Measurements from ENCODE around the gene FLII.
"Not testable (repeated sequence)": the region's sequence is repeated elsewhere in the genome, so short reads cannot be mapped to it uniquely, and the experiment has no call there.

FLII gene

GRCh38 chr17:18258356-18259038, at the start of gene FLII:
FLII (minus strand) TSS chr17:18258738; CDS start chr17:18258690, 48 bp downstream.
- H3K4me1 ChIP-seq (ENCODE audit: control insufficient read depth, insufficient read depth, low read length), result peaks cover 23% of the 10 kb centered on the region
- no peaks in the 10 kb centered on the region for H3K27me3 ChIP-seq (ENCODE audit: control insufficient read depth, insufficient read depth, low read length)
- no peaks in the 10 kb centered on the region for H3K9me3 ChIP-seq (ENCODE audit: control insufficient read depth, insufficient read depth, low read depth, low read length)
- H3K36me3 ChIP-seq (ENCODE audit: control insufficient read depth, insufficient read depth, low read length), result peaks cover 40% of the 10 kb centered on the region
- peak within 1 kb of the TSS; percentile 80 for H3K27ac ChIP-seq (ENCODE audit: low read depth, low read length)
- H3K4me3 ChIP-seq (ENCODE audit: low read depth, low read length), result peak within 1 kb of the TSS; percentile 85
- peak within 1 kb of the TSS; percentile 87 for H3K9ac ChIP-seq (ENCODE audit: low read length)

- H3K27ac ChIP-seq (ENCODE audit: low read depth, low read length); H3K9me3 ChIP-seq (ENCODE audit: control insufficient read depth, insufficient read depth, low read depth, low read length); H3K27me3 ChIP-seq (ENCODE audit: control insufficient read depth, insufficient read depth, low read length); H3K9ac ChIP-seq (ENCODE audit: low read length); H3K4me1 ChIP-seq (ENCODE audit: control insufficient read depth, insufficient read depth, low read length); H3K4me3 ChIP-seq (ENCODE audit: low read depth, low read length): not testable (repeated sequence)
- peaks cover 83% of the 10 kb centered on the region for H3K36me3 ChIP-seq (ENCODE audit: control insufficient read depth, insufficient read depth, low read length)
Measured at GRCh38 chr17:18303206-18303605, 44.7 kb upstream of the FLII start.

- no peaks in the 10 kb centered on the region for H3K4me1 ChIP-seq (ENCODE audit: control insufficient read depth, insufficient read depth, low read length)
- no peak overlapping the region for H3K27ac ChIP-seq (ENCODE audit: low read depth, low read length)
- no peak overlapping the region for H3K9ac ChIP-seq (ENCODE audit: low read length)
- H3K9me3 ChIP-seq (ENCODE audit: control insufficient read depth, insufficient read depth, low read depth, low read length), result no peaks in the 10 kb centered on the region; the same call in 1 of the 2 replicates
- H3K27me3 ChIP-seq (ENCODE audit: control insufficient read depth, insufficient read depth, low read length), result no peaks in the 10 kb centered on the region
- H3K4me3 ChIP-seq (ENCODE audit: low read depth, low read length), result no peak overlapping the region
- H3K36me3 ChIP-seq (ENCODE audit: control insufficient read depth, insufficient read depth, low read length), result peaks cover 71% of the 10 kb centered on the region
Measured at GRCh38 chr17:18300725-18301480, 42.4 kb upstream of the FLII start.

- H3K27ac ChIP-seq (ENCODE audit: low read depth, low read length); H3K9ac ChIP-seq (ENCODE audit: low read length); H3K4me3 ChIP-seq (ENCODE audit: low read depth, low read length); H3K9me3 ChIP-seq (ENCODE audit: control insufficient read depth, insufficient read depth, low read depth, low read length); H3K27me3 ChIP-seq (ENCODE audit: control insufficient read depth, insufficient read depth, low read length); H3K4me1 ChIP-seq (ENCODE audit: control insufficient read depth, insufficient read depth, low read length): not testable (repeated sequence)
- H3K36me3 ChIP-seq (ENCODE audit: control insufficient read depth, insufficient read depth, low read length), result peaks cover 67% of the 10 kb centered on the region
Measured at GRCh38 chr17:18298061-18298460, 39.5 kb upstream of the FLII start.

GRCh38 chr17:18291718-18292540, 33.4 kb upstream of the FLII start:
- Histone ChIP-seq H3K36me3 (ENCODE audit: control insufficient read depth, insufficient read depth, low read length) (peaks cover 81% of the 10 kb centered on the region), H3K4me1 (ENCODE audit: control insufficient read depth, insufficient read depth, low read length) (no peaks in the 10 kb centered on the region), H3K4me3 (ENCODE audit: low read depth, low read length) (no peak overlapping the region)

GRCh38 chr17:18285296-18285695, 26.8 kb upstream of the FLII start:
- Histone ChIP-seq H3K27me3 (ENCODE audit: control insufficient read depth, insufficient read depth, low read length) (no peaks in the 10 kb centered on the region), H3K9me3 (ENCODE audit: control insufficient read depth, insufficient read depth, low read depth, low read length) (no peaks in the 10 kb centered on the region), H3K4me1 (ENCODE audit: control insufficient read depth, insufficient read depth, low read length) (no peaks in the 10 kb centered on the region), H3K27ac (ENCODE audit: low read depth, low read length) (no peak overlapping the region), H3K4me3 (ENCODE audit: low read depth, low read length) (no peak overlapping the region), H3K36me3 (ENCODE audit: control insufficient read depth, insufficient read depth, low read length) (peaks cover 88% of the 10 kb centered on the region), H3K9ac (ENCODE audit: low read length) (no peak overlapping the region)

More at GRCh38 chr17:18291718-18292540, 33.4 kb upstream of the FLII start:
- Histone ChIP-seq H3K27ac (ENCODE audit: low read depth, low read length) (no peak overlapping the region), H3K27me3 (ENCODE audit: control insufficient read depth, insufficient read depth, low read length) (no peaks in the 10 kb centered on the region), H3K9ac (ENCODE audit: low read length) (no peak overlapping the region), H3K9me3 (ENCODE audit: control insufficient read depth, insufficient read depth, low read depth, low read length) (no peaks in the 10 kb centered on the region)

GRCh38 chr17:18281788-18282187, 23.2 kb upstream of the FLII start:
- Histone ChIP-seq H3K27me3 (ENCODE audit: control insufficient read depth, insufficient read depth, low read length) (no peaks in the 10 kb centered on the region), H3K9ac (ENCODE audit: low read length) (no peak overlapping the region), H3K27ac (ENCODE audit: low read depth, low read length) (no peak overlapping the region), H3K9me3 (ENCODE audit: control insufficient read depth, insufficient read depth, low read depth, low read length) (no peaks in the 10 kb centered on the region), H3K36me3 (ENCODE audit: control insufficient read depth, insufficient read depth, low read length) (peaks cover 92% of the 10 kb centered on the region), H3K4me3 (ENCODE audit: low read depth, low read length) (no peak overlapping the region), H3K4me1 (ENCODE audit: control insufficient read depth, insufficient read depth, low read length) (no peaks in the 10 kb centered on the region)

GRCh38 chr17:18280766-18281371, 22.3 kb upstream of the FLII start:
- no peak overlapping the region for H3K27ac ChIP-seq (ENCODE audit: low read depth, low read length)
- H3K27me3 ChIP-seq (ENCODE audit: control insufficient read depth, insufficient read depth, low read length), result no peaks in the 10 kb centered on the region
- peaks cover 95% of the 10 kb centered on the region for H3K36me3 ChIP-seq (ENCODE audit: control insufficient read depth, insufficient read depth, low read length)
- H3K4me3 ChIP-seq (ENCODE audit: low read depth, low read length), result no peak overlapping the region
- H3K9ac ChIP-seq (ENCODE audit: low read length), result no peak overlapping the region
- H3K9me3 ChIP-seq (ENCODE audit: control insufficient read depth, insufficient read depth, low read depth, low read length), result no peaks in the 10 kb centered on the region
- H3K4me1 ChIP-seq (ENCODE audit: control insufficient read depth, insufficient read depth, low read length), result no peaks in the 10 kb centered on the region

GRCh38 chr17:18280249-18280648, 21.7 kb upstream of the FLII start:
- peaks cover 91% of the 10 kb centered on the region for H3K36me3 ChIP-seq (ENCODE audit: control insufficient read depth, insufficient read depth, low read length)
- H3K27ac ChIP-seq (ENCODE audit: low read depth, low read length), result no peak overlapping the region
- no peaks in the 10 kb centered on the region for H3K4me1 ChIP-seq (ENCODE audit: control insufficient read depth, insufficient read depth, low read length)
- H3K4me3 ChIP-seq (ENCODE audit: low read depth, low read length), result no peak overlapping the region
- H3K9ac ChIP-seq (ENCODE audit: low read length), result no peak overlapping the region
- no peaks in the 10 kb centered on the region for H3K9me3 ChIP-seq (ENCODE audit: control insufficient read depth, insufficient read depth, low read depth, low read length)
- H3K27me3 ChIP-seq (ENCODE audit: control insufficient read depth, insufficient read depth, low read length), result no peaks in the 10 kb centered on the region

- Histone ChIP-seq H3K4me3 (ENCODE audit: low read depth, low read length) (no peak overlapping the region), H3K9me3 (ENCODE audit: control insufficient read depth, insufficient read depth, low read depth, low read length) (no peaks in the 10 kb centered on the region), H3K9ac (ENCODE audit: low read length) (no peak overlapping the region), H3K4me1 (ENCODE audit: control insufficient read depth, insufficient read depth, low read length) (no peaks in the 10 kb centered on the region), H3K27ac (ENCODE audit: low read depth, low read length) (no peak overlapping the region), H3K27me3 (ENCODE audit: control insufficient read depth, insufficient read depth, low read length) (no peaks in the 10 kb centered on the region), H3K36me3 (ENCODE audit: control insufficient read depth, insufficient read depth, low read length) (peaks cover 90% of the 10 kb centered on the region)
Measured at GRCh38 chr17:18278867-18279266, 20.3 kb upstream of the FLII start.
